Gastroesophageal sphincter (tissue), 4 donors: ENCODE measurements around the gene SLC39A11. TPM values are rescaled to one million over a fixed set of nuclear protein-coding genes. Genes with fewer than 3 reads are reported as not detected.
A peak's percentile ranks its signal among the peaks of the same experiment; 100 is the strongest.

Experiments
- ATAC-seq: fragments of 150-250 bp; one replicate; pipeline ENCODE4 v1.9.1; 2016; ENCODE audit warnings: mild to moderate bottlenecking, moderate library complexity
- H3K27ac ChIP-seq, 4 donors: fragments of 200-600 bp; sonication (generic) in 3 of 4; 1 replicate in 3 of 4; 2 replicates in 1 of 4; pipeline ENCODE4 v1.5.1; 2016 to 2019
- H3K27me3 ChIP-seq: fragments of 200-600 bp; sonication (generic); one replicate; pipeline ENCODE4 v1.5.1; 2019
- H3K36me3 ChIP-seq, 2 donors: fragments of 200-600 bp; sonication (generic); one replicate each; pipeline ENCODE4 v1.5.1; 2019; ENCODE audit warnings: control low read depth in 1 of 2
- H3K4me1 ChIP-seq, 3 donors: fragments of 200-600 bp; sonication (generic); 1 replicate in 2 of 3; 2 replicates in 1 of 3; pipeline ENCODE4 v1.5.1; 2016 to 2019; ENCODE audit warnings: control low read depth in 2 of 3
- H3K4me3 ChIP-seq, 2 donors: fragments of 200-600 bp; sonication (generic); one replicate each; pipeline ENCODE4 v1.5.1; 2019; ENCODE audit warnings: mild to moderate bottlenecking in 1 of 2, moderate library complexity in 1 of 2
- H3K9me3 ChIP-seq, 3 donors: fragments of 200-600 bp; sonication (generic); one replicate each; pipeline ENCODE4 v1.5.1; 2017 to 2019; ENCODE audit warnings: control low read depth in 2 of 3
- CTCF ChIP-seq, 4 experiments: fragments of 200-600 bp in 2 of 4; fragments of 450-650 bp in 2 of 4; sonication (generic) in 1 of 4; IDR thresholded peaks; one replicate each; pipeline ENCODE4 v1.5.1; 2017 to 2019; ENCODE audit warnings: antibody characterized with exemption in 4 of 4, mild to moderate bottlenecking in 2 of 4, moderate library complexity in 2 of 4
- EP300 ChIP-seq: sonication (generic); formaldehyde crosslinking; IDR thresholded peaks from one replicate; pipeline ENCODE4 v1.6.1; 2017; ENCODE audit warnings: antibody characterized with exemption, mild to moderate bottlenecking
- POLR2A ChIP-seq, 2 donors: fragments of 450-650 bp; IDR thresholded peaks; one replicate each; pipeline ENCODE4 v1.6.1; 2017; ENCODE audit warnings: antibody characterized with exemption in 2 of 2, mild to moderate bottlenecking in 2 of 2, moderate library complexity in 1 of 2
- POLR2AphosphoS5 ChIP-seq: sonication (generic); formaldehyde crosslinking; IDR thresholded peaks from one replicate; pipeline ENCODE4 v1.6.1; 2017; ENCODE audit warnings: antibody characterized with exemption
- WGBS, 2 donors: methylation state at CpG; one replicate each; pipeline ENCODE4 v1.1.5; 2018; ENCODE audit warnings: low coverage in 1 of 2; 5-methylcytosine and 5-hydroxymethylcytosine counted together
- total RNA-seq, 4 donors: library from RNA; depleted of rRNA; stranded (reverse); fragments of >200 nt; gene quantifications; one replicate each; pipeline ENCODE4 v1.1.0, GENCODE V29; 2016

Gene SLC39A11
- total RNA-seq, 4 donors from 2014 or later = 11.6 to 16.8 (median 14.5) TPM

- no peaks in the 10 kb centered on the region for H3K9me3 ChIP-seq
- 33 to 74% methylated on average over 3 to 9 of the region's 9 CpGs for WGBS, 2 donors
- TF ChIP-seq CTCF (IDR thresholded peaks at IDR 0.05) (no peak), EP300 (no peak)
Measured at GRCh38 chr17:72726936-72727335, 365.6 kb downstream of the SLC39A11 start.

GRCh38 chr17:72725433-72726068 is 366.9 kb downstream of the SLC39A11 start:
- ATAC-seq = no peak
- no peaks in the 10 kb centered on the region for H3K4me1 ChIP-seq
- TF ChIP-seq POLR2AphosphoS5 (no peak), CTCF (IDR thresholded peaks at IDR 0.05) (peak in 3 of 4 experiments; percentile 58 to 70 (median 58))
- no peaks in the 10 kb centered on the region for H3K9me3 ChIP-seq
- no peak overlapping the region for H3K4me3 ChIP-seq
- H3K27me3 ChIP-seq = no peaks in the 10 kb centered on the region
- no peaks in the 10 kb centered on the region for H3K36me3 ChIP-seq
- WGBS, 2 donors = 8 to 22% methylated on average over 2 to 10 of the region's 10 CpGs
- H3K27ac ChIP-seq = no peak overlapping the region

More at GRCh38 chr17:72726936-72727335, 365.6 kb downstream of the SLC39A11 start:
- Histone ChIP-seq H3K27me3 (no peaks in the 10 kb centered on the region), H3K4me1 (no peaks in the 10 kb centered on the region), H3K27ac (no peak overlapping the region), H3K4me3 (no peak overlapping the region), H3K36me3 (no peaks in the 10 kb centered on the region)
- no peak for ATAC-seq

GRCh38 chr17:72724267-72724666 is 368.2 kb downstream of the SLC39A11 start:
- no peaks in the 10 kb centered on the region for H3K27me3 ChIP-seq
- no peaks in the 10 kb centered on the region for H3K36me3 ChIP-seq
- 42 to 86% methylated on average over 2 of the region's 2 CpGs for WGBS, 2 donors
- H3K4me3 ChIP-seq = no peak overlapping the region
- no peaks in the 10 kb centered on the region for H3K9me3 ChIP-seq
- no peak overlapping the region for H3K27ac ChIP-seq
- TF ChIP-seq EP300 = no peak
- no peak for TF ChIP-seq POLR2AphosphoS5
- TF ChIP-seq CTCF (IDR thresholded peaks at IDR 0.05) = no peak
- no peak for TF ChIP-seq POLR2A (IDR thresholded peaks at IDR 0.05)
- ATAC-seq = no peak
- no peaks in the 10 kb centered on the region for H3K4me1 ChIP-seq

GRCh38 chr17:72723711-72724110 is 368.8 kb downstream of the SLC39A11 start:
- no peaks in the 10 kb centered on the region for H3K36me3 ChIP-seq
- H3K27me3 ChIP-seq = no peaks in the 10 kb centered on the region
- 77 to 90% methylated on average over 7 of the region's 7 CpGs for WGBS, 2 donors

More at GRCh38 chr17:72723711-72724110, 368.8 kb downstream of the SLC39A11 start:
- H3K4me1 ChIP-seq = no peaks in the 10 kb centered on the region
- no peaks in the 10 kb centered on the region for H3K9me3 ChIP-seq
- no peak for TF ChIP-seq CTCF (IDR thresholded peaks at IDR 0.05)
- no peak for TF ChIP-seq EP300
- TF ChIP-seq POLR2A (IDR thresholded peaks at IDR 0.05) = no peak
- TF ChIP-seq POLR2AphosphoS5 = no peak
- no peak overlapping the region for H3K27ac ChIP-seq
- no peak overlapping the region for H3K4me3 ChIP-seq
- no peak for ATAC-seq
